Glomerular endothelial cell (primary cell): Measurements from ENCODE around the gene DCTN5. TPM values are rescaled to one million over a fixed set of nuclear protein-coding genes. Genes with fewer than 3 reads are reported as not detected.
"Not testable (repeated sequence)": the region's sequence is repeated elsewhere in the genome, so short reads cannot be mapped to it uniquely, and the experiment has no call there.

Experiments
- DNase-seq: peaks from one replicate; pipeline ENCODE4 v3.0.0-alpha.2; 2011; ENCODE audit warnings: low read depth, low spot score; ENCODE audit errors: extremely low read depth
- total RNA-seq: library from RNA; depleted of rRNA; stranded (reverse); fragments of >200 nt; gene quantifications from 2 replicates; pipeline ENCODE4 v1.2.3, GENCODE V29; 2015

The DCTN5 gene
- total RNA-seq: 53.1 and 76.4 TPM in 2 replicates

DNA sequence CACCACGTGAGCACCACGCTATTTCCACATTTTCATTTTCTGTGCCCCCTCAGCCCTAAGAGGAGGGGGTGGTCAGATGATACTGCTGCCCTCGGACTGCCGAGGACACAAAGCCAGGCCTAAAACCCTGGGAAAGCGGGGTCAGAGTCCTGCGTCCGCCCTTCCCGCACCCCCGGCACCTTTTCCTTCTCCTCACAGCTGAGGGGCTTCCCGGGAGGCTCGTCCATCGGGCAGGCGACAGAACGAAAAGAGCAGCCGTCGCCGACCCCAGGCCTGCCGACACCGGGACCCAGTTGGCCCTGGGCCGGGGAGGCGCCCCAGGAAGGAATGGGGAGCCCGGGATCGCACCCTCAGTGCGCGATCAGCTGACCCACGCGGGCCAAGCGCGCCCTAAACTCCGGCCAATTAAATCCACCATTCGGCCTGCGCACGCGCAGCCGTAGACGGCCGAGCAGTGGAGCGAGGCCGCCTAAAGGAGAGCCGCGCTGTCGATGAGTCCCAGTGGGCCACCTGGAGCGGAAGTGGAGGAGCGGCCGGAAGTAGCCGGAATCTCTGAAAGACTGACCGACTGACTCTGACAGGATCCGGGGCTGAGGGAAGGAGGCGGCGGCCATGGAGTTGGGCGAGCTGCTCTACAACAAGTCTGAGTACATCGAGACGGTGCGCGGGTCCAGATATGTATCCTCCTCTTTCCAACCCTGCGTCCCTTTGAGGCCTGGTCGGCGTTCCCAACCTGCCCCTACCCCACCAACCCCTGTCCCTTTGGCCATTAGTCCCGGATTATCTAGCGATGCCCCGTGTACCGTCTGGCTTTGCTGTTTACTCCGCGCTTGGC, at the start of gene DCTN5, which contains the start of gene PALB2:
DCTN5 (plus strand) TSS at position 536 of the 835 bp plus-strand sequence; CDS start at position 613, 77 bp downstream.
PALB2 (minus strand) TSS at position 380 of the 835 bp plus-strand sequence; CDS start at position 227, 153 bp downstream.
- peak; percentile 54 for DNase-seq

DNA sequence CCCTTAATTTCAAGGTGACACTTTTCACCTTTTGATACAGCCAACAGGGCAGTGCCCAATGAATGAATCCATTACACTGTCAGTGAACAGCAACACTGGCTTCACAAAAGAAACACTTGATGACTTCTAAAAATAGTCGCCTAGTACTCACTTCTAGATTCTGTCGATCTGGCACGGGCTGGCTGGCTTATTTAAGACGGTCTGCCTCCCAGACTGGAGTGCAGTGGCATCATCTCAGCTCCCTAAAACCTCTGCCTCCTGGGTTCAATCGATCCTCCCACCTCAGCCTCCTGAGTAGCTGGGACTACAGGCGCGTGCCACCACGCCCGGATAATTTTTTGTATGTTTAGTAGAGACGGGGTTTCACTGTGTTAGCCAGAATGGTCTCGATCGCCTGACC, 47.1 kb upstream of the DCTN5 start:
- DNase-seq: no peak

- no peak for DNase-seq
These were observed 45.9 kb upstream of the DCTN5 start for GRCh38 chr16:23595246-23595950.

- no peak for DNase-seq
These were observed 45.1 kb upstream of the DCTN5 start, which contains the start of gene NDUFAB1 for GRCh38 chr16:23595951-23596720. TSS of gene NDUFAB1 (minus strand) at chr16:23596316. CDS start at chr16:23596290, 26 bp downstream.

DNA sequence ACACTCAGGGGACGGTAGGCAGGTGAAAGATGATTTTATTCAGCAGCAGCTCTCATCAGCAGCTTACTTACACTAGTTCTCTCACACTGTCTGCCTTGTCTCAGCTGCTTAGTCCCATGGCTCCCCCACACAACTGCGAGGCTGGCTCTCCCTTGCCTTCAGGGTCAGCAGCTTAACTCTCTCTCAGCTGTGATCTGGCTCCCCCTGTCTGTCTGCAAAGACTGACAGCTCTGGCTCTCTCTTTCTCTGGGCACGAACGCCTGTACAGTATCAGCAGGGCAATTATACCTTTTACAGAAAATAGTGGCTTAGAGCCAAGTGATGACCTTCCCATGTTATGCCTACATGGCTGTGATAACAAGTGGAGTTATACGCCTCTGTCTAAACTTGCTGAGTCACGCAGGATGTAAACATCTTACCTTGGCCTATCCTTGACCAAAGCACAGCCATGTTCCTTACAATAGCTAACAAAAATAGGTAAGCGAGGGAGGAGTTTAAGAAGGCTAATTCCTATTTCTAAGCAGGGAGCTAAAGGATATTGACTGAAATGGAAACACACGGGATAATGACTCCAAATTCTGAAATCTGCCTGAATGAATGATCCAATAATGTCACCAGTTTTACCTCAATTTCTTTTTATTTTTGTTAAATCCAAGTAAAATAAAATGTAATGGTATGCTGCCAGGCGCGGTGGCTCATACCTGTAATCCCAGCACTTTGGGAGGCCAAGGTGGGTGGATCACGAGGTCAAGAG, 44.1 kb upstream of the DCTN5 start:
- DNase-seq: no peak

DNA sequence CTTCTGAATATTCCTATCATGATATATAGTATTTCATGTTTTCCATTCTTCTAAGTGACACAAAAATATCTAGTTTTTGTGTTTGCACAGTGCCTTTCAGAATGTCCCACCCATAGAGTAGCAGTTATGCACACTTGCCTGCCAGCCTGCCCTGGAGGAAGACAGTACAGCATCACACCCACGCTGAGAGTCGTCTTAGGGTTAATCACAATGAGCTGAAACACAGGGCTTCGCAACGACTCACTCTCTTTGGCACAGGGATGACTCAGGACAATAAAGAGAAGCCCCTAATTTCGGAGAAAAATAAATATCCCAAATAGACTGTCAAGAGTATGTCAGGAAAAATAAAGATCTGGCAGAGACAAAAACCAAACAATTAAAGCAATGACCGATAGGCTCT, 33.5 kb upstream of the DCTN5 start:
- no peak for DNase-seq

GRCh38 chr16:23608194-23608593, 33.1 kb upstream of the DCTN5 start:
- peak; percentile 77 for DNase-seq

GRCh38 chr16:23609929-23610328, 31.3 kb upstream of the DCTN5 start:
- no peak for DNase-seq

GRCh38 chr16:23610905-23611304, 30.4 kb upstream of the DCTN5 start:
- not testable (repeated sequence) for DNase-seq

- no peak for DNase-seq
These were observed 29.3 kb upstream of the DCTN5 start for GRCh38 chr16:23611936-23612335.

DNA sequence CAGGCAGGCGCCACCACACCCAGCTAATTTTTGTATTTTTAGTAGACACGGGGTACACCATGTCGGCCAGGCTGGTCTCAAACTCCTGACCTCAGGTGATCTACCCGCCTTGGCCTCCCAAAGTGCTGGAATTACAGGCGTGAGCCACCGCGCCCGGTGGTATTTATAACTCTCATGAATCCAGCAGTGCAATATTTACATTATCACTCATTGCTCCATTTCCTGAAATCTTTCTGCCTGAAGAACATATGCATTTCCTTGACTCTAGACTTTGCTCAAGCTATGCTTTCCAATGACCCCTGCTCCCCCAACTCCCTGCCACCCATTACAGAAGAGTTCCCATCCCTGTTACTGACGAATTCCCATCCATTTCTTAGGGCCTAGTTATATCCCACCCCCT, 25.5 kb upstream of the DCTN5 start:
- no peak for DNase-seq

GRCh38 chr16:23624092-23624491, 17.2 kb upstream of the DCTN5 start:
- DNase-seq: no peak

GRCh38 chr16:23629516-23629915, 11.8 kb upstream of the DCTN5 start:
- DNase-seq: no peak

- DNase-seq: not testable (repeated sequence)
These were observed 9.4 kb upstream of the DCTN5 start for GRCh38 chr16:23631874-23632273.

- no peak for DNase-seq
These were observed 6.7 kb upstream of the DCTN5 start for GRCh38 chr16:23634461-23635036.

GRCh38 chr16:23635958-23636357, 5.3 kb upstream of the DCTN5 start:
- no peak for DNase-seq

DNA sequence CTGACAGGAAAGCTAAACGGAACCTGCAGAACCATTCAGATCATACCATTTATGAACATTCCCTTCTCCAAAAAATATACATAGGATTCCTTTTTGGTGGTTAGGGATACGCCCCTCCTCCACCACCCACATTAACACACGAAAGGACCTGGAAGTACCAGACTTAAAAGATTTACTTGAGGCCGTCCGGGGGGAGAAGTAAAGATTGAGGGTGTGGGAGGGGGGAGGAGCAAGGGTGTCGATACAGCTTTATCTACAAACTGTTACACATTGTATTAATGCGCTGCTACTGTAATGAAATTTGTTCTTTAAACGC, 693 bp upstream of the DCTN5 start:
- DNase-seq: no peak

GRCh38 chr16:23642246-23642774, 1.0 kb downstream of the DCTN5 start:
- no peak for DNase-seq

DNA sequence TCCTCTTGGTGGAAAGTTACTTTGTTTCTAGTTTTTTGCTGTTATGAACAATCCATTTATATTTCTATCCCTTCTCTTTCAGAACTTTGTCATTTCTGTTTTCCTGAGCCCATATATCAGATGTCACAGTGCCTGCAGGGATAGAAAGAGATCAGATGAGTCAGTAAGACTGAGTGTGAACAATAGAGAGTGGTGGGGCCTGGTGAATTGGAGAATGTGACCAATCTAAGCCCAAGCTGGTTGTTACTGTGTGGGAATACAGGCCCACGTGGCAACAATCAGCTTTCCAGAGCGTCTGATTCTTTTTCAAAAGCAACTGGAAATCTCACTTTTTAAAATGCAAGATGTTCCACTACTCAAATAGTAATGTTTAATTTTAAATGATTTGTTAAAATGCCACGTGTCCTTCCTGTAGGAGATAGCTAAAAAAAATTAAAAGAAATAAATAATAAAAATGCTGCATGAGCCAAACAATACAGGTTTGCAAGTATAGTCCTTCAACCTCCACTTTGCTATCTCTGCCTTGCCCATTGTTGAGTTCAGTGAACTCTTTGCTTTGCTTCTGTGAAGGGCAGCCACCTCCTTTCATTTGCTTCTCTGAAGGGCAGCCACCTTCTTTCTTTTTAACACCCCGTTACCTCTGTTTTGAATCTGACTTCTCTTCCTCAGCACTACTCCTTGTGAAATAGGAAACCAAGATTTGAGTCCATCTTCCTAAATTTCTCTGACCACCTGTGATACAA, 9.6 kb downstream of the DCTN5 start:
- DNase-seq: no peak
